ENCODE data around the gene USP35. TPM values are rescaled to one million over a fixed set of nuclear protein-coding genes. Genes with fewer than 3 reads are reported as not detected.

USP35 gene
- total RNA-seq, 1 donor from 2014 or later = 12.4 TPM

GRCh38 chr11:78196661-78197091, 8.0 kb downstream of the USP35 start:
- no peak for DNase-seq (ENCODE audit: low read depth)

GRCh38 chr11:78197816-78198215, 9.1 kb downstream of the USP35 start:
- DNase-seq (ENCODE audit: low read depth) = no peak

GRCh38 chr11:78199015-78199652, 10.4 kb downstream of the USP35 start:
- DNase-seq (ENCODE audit: low read depth) = no peak

GRCh38 chr11:78199653-78200015, 10.9 kb downstream of the USP35 start:
- DNase-seq (ENCODE audit: low read depth) = no peak

GRCh38 chr11:78200061-78200460, 11.3 kb downstream of the USP35 start:
- DNase-seq (ENCODE audit: low read depth) = no peak

- no peak for DNase-seq (ENCODE audit: low read depth)
Measured at GRCh38 chr11:78200553-78200952, 11.8 kb downstream of the USP35 start.

- DNase-seq (ENCODE audit: low read depth) = no peak
Measured at GRCh38 chr11:78201096-78201818, 12.5 kb downstream of the USP35 start.

GRCh38 chr11:78202733-78203167, 14.0 kb downstream of the USP35 start:
- DNase-seq (ENCODE audit: low read depth) = no peak

- no peak for DNase-seq (ENCODE audit: low read depth)
Measured at GRCh38 chr11:78203184-78203583, 14.5 kb downstream of the USP35 start.

- DNase-seq (ENCODE audit: low read depth) = no peak
Measured at GRCh38 chr11:78205256-78205655, 16.5 kb downstream of the USP35 start.

- DNase-seq (ENCODE audit: low read depth) = no peak
Measured at GRCh38 chr11:78205691-78206090, 17.0 kb downstream of the USP35 start.

- no peak for DNase-seq (ENCODE audit: low read depth)
Measured at GRCh38 chr11:78207532-78208256, 19.0 kb downstream of the USP35 start.

- DNase-seq (ENCODE audit: low read depth) = no peak
Measured at GRCh38 chr11:78208257-78209165, 19.8 kb downstream of the USP35 start.

GRCh38 chr11:78209478-78209877, 20.8 kb downstream of the USP35 start:
- DNase-seq (ENCODE audit: low read depth) = no peak

- no peak for DNase-seq (ENCODE audit: low read depth)
Measured at GRCh38 chr11:78210000-78210608, 21.4 kb downstream of the USP35 start.

- no peak for DNase-seq (ENCODE audit: low read depth)
Measured at GRCh38 chr11:78211565-78211964, 22.8 kb downstream of the USP35 start.

GRCh38 chr11:78212586-78213371, 24.1 kb downstream of the USP35 start:
- DNase-seq (ENCODE audit: low read depth) = no peak

GRCh38 chr11:78213526-78214330, 25.0 kb downstream of the USP35 start:
- no peak for DNase-seq (ENCODE audit: low read depth)

- no peak for DNase-seq (ENCODE audit: low read depth)
Measured at GRCh38 chr11:78214331-78215194, 25.8 kb downstream of the USP35 start.

Measured in renal cortical epithelial cell (primary cell).